Stimulated activated CD4-positive, alpha-beta T cell treated with anti-CD3 and anti-CD28 coated beads, Interleukin-12 subunit alpha, Interleukin-12 subunit beta, amount 100 ng/mL, for 24 hours (primary cell): ENCODE results near the gene ZNF532.
"Not testable (repeated sequence)": the region's sequence is repeated elsewhere in the genome, so short reads cannot be mapped to it uniquely, and the experiment has no call there.

ENCODE experiments used
- DNase-seq, 2 experiments: peaks; one replicate each; pipeline ENCODE4 v3.0.0-alpha.2; 2020; ENCODE audit warnings: low read depth in 2 of 2

ZNF532 gene

DNA sequence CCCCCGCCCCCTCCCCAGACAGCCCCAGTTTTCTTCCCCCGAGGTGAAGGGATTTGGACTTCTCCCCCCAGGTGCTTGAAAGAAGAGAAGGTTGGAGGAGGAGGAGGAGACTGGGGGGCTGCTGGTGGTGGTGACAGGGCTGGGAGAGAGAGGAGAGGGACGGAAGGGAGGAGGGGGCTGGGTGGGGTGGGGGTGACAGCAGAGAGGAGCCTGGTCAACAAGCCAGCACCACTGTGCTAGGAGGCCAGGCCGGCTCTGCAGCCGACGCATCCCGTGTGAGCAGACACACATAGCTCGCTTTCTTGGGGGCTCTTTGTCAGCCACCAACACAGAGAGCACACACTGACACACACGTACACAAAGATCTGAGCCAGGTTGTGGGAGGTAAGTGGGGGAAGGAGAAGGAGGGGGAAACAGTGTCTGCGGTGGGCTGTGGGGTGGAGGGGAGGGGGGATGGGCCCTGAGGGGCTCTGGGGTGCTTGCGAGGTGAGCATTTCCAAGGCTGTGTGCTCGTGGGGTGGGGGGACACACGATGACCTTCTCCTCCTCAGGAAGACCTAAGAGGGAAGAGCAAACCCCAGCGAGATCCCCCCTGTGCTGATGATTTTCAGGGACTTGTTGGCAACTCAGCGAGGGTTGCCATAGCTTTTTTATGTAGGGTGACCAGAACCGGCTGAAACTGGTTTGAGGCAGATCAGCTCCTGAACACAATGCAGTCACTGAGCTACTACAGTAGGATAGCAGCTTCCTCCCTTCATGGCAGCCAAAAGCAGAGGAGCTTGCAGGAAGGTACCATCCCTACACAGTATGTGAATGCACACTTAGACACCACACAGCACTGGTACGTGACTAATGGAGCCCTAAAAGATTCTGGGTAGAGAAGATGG lies at the start of gene ZNF532:
ZNF532 (plus strand) TSS at position 732 of the 887 bp plus-strand sequence. CDS start 53,411 bp downstream, outside the sequence.
- no peak for DNase-seq

DNA sequence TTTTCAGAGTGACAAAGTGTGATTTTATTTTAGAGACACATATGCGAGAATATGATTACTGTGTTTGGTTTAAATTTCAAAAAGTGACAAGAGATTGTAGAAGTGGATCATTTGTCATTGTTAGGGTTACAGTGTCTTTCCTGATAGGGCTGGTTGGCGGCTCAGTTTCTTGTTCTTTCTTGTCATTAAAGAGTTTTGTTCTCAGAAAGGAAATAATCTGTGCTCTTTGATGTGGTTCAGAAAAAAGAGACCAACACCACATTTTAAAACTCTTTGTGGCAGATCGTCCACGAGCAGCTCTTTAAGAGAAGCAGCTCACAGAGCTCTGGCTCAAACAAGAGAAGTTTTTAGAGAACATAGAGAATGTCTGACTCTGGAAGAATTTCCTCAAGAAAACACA lies 45.6 kb upstream of the ZNF532 start:
- DNase-seq: no peak

DNA sequence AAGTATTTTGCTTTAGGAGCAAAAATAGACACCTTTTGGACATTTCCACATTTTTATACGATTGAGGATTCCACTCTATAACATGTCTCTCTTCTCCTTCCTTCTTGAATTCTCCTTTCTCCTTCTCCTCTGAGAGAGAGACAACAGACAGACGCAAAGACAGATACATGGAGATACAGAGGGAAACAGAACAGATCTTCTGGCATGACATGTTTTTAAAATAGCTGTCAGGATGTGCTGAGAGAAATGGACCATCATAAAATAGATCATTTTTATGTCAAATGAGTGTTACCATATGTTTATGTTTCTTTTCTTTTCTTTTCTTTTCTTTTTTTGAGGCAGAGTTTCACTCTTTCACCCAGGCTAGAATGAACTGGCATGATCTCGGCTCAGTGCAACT lies 44.4 kb upstream of the ZNF532 start:
- no peak for DNase-seq

DNA sequence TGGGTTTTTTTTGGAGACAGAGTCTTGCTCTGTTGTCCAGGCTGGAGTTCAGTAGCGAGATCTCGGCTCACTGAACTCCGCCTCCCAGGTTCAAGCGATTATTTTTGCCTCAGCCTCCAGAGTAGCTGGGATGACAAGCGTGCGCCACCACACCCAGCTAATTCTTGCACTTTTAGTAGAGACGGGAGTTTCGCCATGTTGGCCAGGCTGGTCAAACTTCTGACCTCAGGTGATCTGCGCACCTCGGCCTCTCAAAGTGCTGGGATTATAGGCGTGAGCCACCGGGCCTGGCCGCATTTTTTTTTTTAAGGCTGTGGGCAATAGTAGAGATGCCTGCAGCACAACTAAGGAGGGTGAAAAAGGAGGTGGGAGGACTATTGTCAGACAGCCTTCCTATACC lies 41.7 kb upstream of the ZNF532 start:
- DNase-seq: no peak

GRCh38 chr18:58823412-58823811 lies 41.3 kb upstream of the ZNF532 start:
- DNase-seq: no peak

DNA sequence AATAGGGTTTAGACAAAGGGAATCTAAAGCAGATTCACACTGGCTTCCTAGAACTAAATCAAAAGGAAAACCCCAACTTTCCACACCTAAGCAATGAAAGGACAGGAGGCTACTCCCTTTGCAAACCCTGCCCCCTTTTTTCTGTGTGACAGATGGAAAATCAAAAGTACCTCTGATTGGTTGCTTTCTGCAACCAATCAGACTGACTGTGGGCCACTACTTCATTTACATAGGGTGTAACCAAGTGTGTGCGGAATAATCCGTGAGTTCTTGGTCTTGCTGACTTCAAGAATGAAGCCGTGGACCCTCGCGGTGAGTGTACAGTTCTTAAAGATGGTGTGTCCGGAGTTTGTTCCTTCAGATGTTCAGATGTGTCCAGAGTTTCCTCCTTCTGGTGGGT lies 37.8 kb upstream of the ZNF532 start:
- DNase-seq: not testable (repeated sequence)

- DNase-seq: no peak
Measured at GRCh38 chr18:58827428-58827827, 37.2 kb upstream of the ZNF532 start.

GRCh38 chr18:58827886-58828285 lies 36.8 kb upstream of the ZNF532 start:
- DNase-seq: no peak

DNA sequence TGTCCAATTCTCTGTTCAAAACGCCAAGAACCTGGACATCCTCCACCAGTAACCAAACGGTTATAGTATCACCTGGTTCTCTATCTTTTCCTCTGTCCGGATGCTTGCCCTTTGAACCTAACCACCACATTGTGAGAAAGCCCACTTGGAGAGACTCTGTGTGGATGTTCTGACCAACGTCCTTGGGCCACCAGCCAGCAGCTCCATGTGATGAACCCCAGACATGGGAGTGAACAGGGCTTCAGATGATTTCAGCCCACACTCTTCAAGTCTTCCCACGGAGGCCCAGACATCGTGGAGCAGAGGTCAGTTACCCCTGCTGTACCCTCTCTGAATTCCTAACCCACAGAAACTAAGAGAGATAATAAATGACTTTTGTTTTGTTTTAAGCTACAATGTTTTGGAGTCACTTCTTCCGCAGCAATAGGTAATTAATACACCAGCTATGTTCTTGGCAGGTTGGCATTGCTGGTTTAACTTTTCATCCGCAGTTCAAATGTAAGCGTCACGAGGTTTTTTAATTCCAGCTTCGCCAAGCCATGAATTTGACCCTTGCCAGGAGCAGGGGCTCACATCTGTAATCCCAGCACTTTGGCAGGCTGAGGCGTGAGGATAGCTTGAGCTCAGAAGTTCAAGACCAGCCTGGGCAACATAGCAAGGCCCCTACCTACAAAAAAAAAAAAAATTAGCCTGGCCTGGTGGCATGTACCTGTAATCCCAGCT lies 36.1 kb upstream of the ZNF532 start:
- no peak for DNase-seq

DNA sequence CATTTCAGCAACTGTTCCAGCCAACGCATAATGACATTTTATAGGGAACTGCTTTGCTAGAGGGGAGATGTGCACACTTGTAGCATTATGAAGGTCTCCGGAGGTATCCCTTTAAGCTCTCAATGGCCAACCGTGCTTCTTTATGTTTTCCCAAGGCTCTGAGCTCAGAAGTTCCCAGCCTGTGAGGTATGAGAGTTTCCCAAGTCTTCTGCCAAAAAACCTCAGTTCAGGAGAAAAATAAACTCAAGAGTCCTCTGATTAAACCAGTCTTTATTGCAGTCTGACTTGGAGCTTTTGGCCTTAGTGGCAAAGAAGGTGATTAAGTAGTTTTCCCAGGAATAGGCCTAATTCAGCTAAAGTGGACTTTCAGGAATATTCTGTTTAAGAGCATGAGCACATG lies 35.4 kb upstream of the ZNF532 start:
- no peak for DNase-seq

GRCh38 chr18:58829886-58830285 lies 34.8 kb upstream of the ZNF532 start:
- not testable (repeated sequence) for DNase-seq

- DNase-seq: no peak
Measured at GRCh38 chr18:58831606-58832005, 33.1 kb upstream of the ZNF532 start.

- DNase-seq: no peak
Measured at GRCh38 chr18:58838165-58838860, 26.4 kb upstream of the ZNF532 start.

- no peak for DNase-seq
Measured at GRCh38 chr18:58838946-58839345, 25.7 kb upstream of the ZNF532 start.

GRCh38 chr18:58842978-58843687 lies 21.5 kb upstream of the ZNF532 start:
- DNase-seq: no peak

- DNase-seq: no peak
Measured at GRCh38 chr18:58843688-58844035, 21.0 kb upstream of the ZNF532 start.

- no peak for DNase-seq
Measured at GRCh38 chr18:58844871-58845270, 19.8 kb upstream of the ZNF532 start.

- no peak for DNase-seq
Measured at GRCh38 chr18:58845928-58846724, 18.6 kb upstream of the ZNF532 start.

DNA sequence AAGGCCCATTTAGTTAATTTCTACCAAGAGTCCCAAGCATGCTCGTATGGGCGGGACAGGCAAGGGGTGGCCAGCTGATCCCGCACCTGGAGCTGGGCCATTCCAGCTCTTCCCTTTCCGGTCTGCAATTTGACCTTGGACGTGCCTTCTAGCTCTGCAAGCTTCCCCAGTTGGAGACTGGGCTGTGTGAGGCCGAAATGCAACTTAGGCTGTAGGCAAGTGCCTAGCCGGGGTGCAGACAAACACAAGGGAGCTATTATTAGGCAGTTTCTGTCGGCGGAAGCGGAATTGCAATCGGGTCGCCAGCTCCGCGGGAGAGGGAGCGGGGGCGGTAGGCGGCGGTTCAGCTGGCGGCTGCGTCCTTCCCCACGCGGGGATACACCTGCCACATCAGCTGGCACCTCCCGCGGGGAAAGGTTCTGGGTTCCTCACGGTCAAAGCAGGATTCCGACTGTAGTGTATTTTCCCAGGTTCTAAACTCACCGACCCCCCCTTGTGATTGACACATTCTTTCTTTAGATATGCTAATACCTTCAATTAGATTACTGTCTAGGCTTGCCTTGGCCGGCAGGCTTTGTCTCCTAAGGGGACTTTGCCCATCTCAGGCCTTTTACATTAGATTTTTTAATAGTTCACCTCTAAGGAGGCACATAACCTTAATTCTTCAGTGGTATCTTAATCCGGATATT lies 17.1 kb upstream of the ZNF532 start:
- DNase-seq: no peak

- no peak for DNase-seq
Measured at GRCh38 chr18:58848685-58849084, 16.0 kb upstream of the ZNF532 start.
